A673 (cell line): ENCODE results near the gene BTRC.

ENCODE experiments used
- CTCF ChIP-seq: fragments of 300-800, 200-600 bp; sonication (generic); conservative IDR thresholded peaks from 2 replicates; pipeline ENCODE4 v1.5.1; 2017; ENCODE audit warnings: low read depth, mild to moderate bottlenecking, antibody characterized with exemption, low read length, moderate library complexity, mixed read lengths
- EZH2 ChIP-seq: fragments of 200-600 bp; sonication (generic); IDR thresholded peaks from 2 replicates; pipeline ENCODE4 v1.6.1; 2017; ENCODE audit warnings: borderline replicate concordance, low read depth, mild to moderate bottlenecking, mixed read lengths, antibody characterized with exemption, low read length; ENCODE audit not compliant: poor library complexity, severe bottlenecking

- TF ChIP-seq EZH2 (no peak), CTCF (no peak)
Observed at GRCh38 chr10:101572126-101572525, 218.2 kb downstream of the BTRC start.
